HK-2 (cell line): Measurements from ENCODE around the gene RNU1-4.
A peak's percentile ranks its signal among the peaks of the same experiment; 100 is the strongest.
"Not testable (repeated sequence)": the region's sequence is repeated elsewhere in the genome, so short reads cannot be mapped to it uniquely, and the experiment has no call there.

ENCODE experiments used
- DNase-seq: peaks from one replicate; pipeline ENCODE4 v3.0.0-alpha.2; 2018; ENCODE audit not compliant: unreplicated experiment

RNU1-4 gene

DNA sequence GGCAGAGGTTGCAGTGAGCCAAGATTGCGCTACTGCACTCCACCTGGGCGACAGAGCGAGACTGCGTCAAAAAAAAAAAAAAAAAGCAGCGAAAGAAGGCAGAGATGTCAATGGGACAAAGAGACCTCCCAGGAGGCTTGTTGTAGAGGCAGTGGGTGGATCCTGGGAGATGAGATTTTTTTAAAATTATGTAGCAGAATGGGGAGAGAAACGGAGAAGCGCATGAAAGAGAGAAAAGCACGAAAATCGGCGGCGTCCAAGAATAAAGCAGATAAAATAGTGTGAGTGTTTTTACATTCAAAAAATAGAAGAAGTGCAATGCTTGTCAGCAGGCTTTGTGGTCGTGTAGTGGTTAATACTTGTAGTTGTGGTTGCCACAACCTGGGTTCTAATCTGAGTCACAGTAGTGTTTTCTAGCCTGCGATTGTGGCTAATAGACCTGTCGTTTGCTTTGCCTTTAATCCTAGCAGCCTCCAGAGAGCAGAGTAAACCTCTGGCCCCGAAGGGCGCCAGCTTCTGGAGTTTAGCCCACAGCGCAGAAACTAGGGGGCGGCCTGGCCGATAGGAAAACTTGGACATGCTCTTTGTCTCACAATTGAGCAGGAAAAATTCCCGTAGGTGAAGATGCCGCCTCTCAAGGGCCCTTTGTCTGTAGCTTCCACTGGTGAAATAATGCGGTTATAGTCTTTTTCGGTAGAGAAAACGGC, 11.9 kb upstream of the RNU1-4 start:
- DNase-seq = not testable (repeated sequence)

DNA sequence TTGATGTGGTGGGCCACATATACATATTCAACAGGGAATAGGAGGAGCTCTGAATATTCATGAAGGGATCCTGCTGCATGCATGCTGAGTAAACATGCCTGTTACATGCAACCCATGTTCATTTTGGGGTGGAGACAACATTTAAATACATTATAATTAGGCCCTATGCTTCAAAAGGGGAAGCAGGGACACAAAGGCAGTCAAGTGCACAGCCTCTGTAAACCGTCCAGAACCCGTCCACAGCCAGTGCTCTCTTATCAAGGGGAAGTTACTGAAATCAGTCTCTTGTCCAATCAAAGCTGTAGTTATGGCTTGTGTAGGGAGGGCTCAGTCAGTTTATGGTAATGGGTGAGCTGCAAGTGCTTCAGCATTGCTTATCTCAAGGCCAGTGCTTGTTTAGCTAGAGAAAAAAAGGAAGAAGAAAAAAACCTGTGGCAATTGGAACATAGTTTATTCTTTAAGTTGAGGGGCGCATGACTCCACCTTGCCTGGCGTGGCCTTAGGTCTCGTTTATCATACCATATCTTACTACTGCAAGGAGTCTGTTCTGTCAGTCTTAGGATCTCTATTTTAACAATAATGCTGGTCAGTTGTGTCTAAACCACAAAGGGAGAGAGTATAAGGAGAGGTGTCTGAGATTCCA, 7.9 kb upstream of the RNU1-4 start:
- DNase-seq = not testable (repeated sequence)

DNA sequence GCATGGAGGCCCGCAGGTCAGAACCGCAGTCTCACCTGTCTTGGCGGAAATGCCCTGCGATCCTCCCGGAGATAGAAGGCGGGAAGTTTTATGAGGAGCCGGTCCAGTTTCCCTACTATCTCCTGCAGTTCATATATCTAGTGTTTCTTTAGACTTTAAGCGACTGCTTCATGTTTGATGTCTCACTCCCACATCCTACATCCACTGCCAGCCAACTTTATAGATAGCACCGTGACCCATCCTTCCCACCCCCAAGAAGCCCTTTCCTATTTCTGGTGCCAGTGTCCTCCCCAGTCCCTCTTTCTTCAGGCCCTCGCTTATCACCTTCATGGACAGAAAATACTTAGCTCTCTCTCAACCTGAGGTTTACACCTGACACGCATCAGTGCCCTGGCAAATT, 914 bp downstream of the RNU1-4 start:
- DNase-seq = not testable (repeated sequence)

DNA sequence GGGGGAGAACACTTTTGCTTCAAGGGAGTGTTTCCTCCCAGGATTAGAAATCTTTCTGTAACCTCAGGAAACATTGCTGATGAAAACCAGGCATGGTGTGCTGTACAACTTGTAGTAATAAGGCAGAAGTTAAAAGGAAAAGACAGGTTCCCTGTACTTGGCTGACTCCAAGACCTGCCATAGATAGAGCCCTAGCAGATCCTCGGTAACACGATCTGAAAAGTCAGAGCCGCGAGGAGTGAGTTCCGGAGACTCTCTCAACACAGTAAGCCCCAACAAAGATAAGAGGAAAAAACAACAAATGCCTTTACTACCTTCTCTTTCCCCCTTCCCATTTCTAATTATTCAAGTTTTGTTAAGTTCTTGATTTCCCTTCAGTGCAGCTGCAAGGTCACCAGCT, 7.3 kb downstream of the RNU1-4 start:
- DNase-seq = not testable (repeated sequence)

DNA sequence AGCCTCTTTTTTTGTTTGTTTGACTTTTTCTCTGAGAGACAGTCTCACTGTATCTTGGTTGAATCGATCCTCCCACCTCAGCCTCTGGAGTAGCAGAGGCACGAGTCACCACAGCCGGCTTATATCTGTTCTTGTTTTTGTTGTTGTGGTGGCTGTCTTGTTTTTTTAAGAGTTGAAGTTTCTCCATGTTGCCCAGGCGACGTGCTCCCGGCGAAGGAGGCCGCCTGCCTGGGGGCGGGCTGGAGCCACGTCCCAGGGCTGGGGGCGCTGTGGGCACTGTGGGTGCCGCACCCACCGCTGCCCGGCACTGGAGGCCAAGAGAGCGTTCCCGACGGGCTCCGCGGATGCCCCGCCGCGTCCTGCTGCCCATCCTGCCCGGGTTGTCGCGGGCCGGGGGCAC, 8.4 kb downstream of the RNU1-4 start:
- DNase-seq = not testable (repeated sequence)

DNA sequence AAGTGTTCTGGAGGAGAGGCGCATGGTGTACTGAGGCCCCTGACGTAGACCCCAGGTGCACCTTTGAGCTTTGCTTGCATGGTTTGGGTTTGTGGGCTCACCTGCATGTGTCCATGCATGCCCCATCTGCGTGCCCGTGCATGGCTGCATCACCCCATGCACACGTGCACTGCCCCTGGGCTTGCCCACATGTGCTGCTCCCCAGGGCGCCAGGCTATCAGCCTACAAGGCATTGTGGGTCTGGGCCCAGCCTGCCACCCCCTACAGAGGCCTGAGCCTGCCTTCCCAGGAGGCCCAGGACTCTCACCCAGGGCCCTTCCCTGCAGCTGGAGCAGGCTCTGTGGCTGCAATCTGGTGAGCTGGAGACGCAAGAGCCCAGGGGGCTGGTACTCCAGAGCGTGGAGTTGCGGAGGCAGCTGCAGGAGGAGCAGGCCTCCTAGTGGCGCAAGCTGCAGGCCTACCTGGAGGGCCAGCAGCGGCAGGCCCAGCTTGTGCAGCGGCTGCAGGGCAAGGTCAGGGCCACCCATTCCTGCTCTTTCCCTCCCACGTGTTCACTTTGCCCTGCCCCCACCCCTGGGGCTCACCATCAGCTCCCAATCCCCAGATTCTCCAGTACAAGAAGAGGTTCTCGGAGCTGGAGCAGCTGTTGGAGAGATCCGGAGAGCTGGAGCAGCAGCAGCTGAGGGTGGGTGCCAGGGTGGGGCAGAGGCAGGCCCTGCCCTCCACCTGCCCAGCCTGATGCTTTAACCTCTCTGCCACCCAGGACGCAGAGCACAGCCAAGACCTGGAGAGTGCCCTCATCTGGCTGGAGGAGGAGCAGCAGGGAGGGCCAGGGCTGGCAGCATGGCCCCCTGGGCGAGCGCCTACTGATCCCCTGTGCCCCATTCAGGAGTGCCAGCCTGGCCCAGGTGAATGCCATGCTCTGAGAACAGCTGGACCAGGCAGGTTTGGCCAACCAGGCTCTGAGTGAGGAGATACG, 9.9 kb downstream of the RNU1-4 start:
- DNase-seq = not testable (repeated sequence)

DNA sequence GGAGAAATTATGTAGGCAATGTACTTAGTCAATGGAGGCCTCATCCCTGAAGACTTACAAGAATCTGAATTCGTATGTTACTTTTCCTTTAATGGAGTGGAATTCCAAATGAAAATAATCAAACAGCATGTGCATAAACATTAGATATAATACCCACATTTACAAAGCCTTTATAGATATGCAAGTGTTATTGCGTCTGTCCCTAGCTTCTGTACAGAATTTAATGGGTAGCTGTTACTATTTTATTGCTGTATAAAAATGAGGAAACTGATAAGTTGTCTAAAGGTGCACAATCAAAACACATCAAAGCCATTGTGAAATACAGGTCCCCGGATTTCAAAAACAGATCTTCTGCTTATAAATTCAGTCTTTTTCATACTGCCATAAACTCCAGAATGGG, 12.5 kb downstream of the RNU1-4 start:
- DNase-seq = not testable (repeated sequence)

DNA sequence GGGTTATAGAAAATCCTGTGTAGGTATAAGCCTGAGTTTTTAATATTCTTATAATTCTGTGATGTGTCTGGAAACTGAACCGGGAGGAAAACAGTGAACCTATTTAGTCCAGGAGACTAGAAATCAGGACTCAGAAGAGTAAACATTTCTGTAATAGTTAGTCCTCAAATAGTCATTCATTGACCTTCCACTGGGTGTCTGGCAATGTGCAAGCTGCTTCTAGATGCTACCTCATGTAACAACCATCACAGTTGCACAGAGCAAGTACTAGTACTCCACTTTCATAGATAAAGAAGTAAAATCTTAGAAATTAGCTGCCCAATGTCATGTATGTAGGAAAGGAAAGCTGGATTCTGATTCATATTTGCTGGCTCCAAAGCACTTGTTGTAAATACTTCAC, 15.1 kb downstream of the RNU1-4 start:
- not testable (repeated sequence) for DNase-seq

DNA sequence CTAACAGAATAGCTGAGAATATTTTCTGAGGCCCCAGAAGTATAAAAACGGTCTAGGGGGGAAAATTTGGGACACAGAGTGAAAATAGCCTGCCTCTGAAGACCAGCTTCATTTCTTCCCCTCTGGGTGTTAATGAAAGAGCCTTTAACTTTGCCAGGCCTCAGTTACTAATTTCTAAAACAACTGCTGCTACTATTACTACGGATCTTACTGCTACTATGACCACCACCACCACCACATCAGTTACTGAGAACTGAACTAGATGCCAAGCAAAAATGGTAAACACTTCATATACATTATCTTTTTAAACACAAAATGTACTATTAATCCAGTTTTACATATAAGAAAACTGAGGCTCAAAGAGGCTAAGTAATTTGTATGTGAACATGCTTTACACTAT, 15.6 kb downstream of the RNU1-4 start:
- DNase-seq = not testable (repeated sequence)

DNA sequence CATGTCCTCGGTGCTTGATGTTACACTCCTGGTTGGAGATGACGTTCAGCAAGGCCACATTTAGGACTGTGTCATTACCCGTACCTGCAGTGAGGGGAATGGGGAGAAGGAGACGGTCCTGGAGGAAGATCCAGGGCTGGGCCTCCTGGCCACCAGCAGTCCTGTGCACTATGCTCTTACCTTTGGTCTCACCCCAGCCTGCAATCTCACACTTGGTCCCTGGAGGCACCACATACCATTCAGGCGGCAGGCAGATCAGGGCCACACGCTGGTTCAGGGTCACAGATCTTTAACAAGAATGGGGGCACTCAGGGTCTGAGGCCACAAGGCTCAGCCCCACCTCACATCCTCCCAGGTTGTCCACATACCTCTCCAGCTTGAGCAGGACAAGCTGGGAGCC, 17.3 kb downstream of the RNU1-4 start:
- DNase-seq = not testable (repeated sequence)

DNA sequence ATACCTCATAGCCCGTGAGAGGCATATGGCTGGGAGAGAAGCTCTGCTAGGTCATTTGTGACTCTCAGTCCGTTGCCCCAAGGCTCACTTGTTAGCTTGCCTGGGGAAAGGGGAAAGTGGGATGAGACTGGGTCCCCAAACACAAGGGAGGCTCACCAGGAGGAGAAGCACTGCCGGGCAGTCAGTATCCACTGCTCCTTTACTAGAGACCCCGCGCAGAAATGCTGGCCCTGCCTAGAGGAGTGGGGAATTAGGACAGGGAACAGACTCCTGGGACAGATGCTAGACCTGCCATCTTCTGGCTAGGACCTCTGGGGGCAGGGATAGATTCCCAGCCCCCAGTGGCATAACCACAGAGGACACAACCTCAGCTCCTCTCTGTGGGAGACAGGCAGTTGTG, 17.7 kb downstream of the RNU1-4 start:
- not testable (repeated sequence) for DNase-seq

DNA sequence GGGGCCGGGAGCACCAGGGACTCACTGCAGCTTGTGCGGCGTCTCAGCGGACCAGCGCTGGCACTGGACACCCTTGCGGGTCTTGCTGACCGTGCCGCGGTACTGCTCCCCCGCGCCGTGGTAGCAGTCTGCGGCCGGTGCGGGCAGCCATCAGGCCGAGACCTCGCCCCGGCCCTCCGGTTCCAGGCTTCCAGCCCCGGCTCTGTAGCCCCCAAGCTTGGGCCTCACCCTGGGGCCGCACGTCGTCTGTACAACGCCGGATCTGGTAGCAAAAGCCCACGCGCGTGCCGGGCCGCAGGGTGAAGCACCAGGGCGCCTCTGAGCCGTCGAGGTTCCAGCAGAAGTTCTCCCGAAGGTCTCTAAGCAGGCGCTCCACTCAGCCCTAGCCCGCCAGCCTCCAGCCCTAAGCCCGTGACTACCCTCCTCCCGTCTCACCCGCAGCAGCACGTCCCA, 18.8 kb downstream of the RNU1-4 start:
- DNase-seq = not testable (repeated sequence)

DNA sequence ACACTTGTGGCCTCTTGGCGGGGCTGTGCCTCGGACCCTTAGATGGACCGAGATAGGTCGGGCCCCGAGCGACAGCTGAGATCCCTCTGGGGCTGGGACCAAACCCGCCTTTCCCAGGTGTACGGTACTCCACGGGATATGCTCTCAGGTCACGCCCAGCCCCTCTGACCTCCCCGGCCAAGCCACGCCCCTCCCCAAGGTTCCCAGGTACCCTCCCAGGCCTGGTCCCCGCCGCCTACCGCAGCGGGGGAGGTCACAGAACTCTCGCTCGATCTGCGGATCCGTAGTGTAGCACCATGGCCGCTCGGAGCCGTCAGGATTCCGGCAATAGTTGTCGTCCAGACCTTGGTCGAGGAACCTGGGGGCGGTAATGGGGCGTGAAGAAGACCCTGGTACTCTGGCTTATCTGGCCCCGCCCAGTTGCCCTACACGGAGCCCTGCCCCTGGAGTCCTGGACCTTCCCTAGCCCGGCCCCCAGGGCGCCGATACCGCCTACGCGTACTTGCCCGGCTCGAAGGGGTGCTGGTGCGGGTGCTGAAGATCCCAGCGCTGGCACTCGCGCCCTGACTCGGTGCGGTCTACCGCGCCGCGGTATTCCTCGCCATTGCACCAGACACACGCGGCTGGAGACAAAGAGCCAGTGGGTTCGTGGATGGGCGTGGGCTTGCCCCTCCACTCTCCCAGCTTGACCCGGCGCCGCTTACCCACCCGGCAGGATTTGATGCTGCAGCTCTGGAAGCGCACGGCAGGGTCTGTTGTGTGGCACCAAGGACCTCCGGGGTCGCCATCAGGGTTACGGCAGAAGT, 19.5 kb downstream of the RNU1-4 start:
- DNase-seq = not testable (repeated sequence)

DNA sequence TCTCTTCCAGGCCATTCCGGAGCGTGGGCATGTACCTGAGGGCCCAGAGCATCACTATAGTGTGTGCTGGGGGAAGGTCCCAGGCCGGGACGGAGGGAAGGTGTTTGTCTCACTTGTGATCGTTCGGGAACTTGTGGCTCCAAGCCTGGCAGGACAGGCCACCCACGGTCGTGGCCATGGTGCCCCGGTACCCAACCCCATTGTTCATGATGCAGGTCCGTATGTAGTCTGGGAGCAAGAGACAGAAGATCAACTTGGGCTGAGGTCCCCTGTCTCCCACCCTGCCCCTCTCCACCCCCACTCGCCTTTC, 20.1 kb downstream of the RNU1-4 start:
- not testable (repeated sequence) for DNase-seq

DNA sequence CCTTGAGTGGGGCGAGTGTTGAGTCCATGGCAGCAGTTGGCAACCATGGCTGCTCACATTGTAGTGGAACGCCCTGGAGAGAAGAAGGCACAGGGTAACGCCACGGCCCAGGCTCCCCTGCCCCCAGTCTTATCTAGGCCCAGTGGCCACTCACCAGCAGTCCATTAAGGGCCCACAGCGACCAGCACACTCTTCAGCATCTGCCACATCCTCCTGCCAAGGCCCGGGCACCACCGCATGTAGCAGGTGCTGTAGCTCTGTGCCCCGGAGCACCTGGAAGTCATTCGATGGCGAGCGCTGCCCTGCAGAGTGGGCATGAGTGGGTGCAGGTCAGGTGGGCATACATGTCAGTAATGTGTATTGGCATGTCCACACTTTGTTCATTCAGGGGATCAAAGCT, 20.5 kb downstream of the RNU1-4 start:
- not testable (repeated sequence) for DNase-seq

DNA sequence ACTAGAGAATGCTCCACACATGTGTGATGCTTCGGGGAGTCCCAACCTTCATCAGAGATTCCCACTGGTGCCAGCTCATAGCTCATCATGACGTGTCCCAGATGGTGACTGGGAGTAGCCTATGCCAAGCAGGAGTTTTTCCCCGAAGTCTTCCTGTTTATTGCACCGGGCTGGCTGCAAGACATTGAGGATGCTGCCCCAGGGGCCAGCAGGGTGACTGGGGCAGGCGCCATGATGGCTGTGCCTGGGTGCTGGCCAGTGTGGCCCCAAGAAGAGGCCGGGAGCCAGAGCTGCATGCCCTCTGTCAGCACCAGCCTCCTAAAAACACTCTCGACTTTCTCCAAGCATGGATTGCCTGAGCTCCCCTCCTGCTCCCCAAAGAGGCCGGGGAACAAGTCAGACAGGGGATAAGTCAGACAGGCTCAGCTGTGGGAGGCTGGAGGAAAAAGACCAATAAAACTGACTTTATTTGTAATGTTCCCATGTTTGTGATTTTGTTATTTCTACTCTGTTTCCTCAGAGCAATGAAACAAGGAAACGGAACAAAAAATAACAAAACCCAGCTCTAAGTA, 24.0 kb downstream of the RNU1-4 start:
- peak; percentile 76 for DNase-seq

DNA sequence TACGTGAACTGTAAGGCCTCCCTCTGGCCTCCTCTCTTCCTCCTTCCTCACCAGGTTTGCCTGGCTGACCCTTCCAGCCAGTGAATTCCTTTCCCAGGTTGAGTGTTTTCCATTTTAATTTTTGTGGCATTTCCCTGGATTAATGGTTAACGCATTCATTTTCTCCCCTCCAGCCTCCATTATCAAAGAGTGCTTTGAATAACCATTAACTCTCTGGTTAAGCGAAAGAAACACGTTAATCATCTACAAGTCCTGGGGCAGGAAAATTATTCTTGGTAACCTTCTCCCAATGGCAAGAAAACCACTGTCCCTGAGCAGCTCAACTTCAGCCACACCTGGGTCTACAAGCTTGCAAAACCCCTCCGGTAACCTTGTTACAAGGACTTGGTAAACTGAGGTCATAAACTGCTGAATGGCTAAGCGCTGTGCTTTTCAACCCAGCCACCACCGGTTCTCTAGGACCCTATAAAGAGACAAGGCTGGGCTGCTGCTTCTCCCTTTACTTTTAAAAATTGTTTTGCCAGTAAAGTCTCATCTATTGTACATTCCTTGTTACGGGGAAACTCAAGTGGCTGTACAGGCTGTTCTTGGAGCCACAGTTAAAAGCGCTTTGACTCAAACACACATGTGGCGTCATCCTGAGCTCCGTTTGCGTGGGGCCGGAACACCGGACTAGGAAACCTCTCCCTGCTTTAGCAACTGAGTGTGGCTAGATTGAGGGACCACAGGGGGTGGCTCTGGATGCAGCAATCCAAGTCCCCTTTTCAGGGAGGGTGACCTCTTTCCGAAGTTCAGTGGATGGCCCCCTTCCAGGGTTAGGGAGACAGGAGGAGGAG, 24.7 kb downstream of the RNU1-4 start:
- peak; percentile 67 for DNase-seq

DNA sequence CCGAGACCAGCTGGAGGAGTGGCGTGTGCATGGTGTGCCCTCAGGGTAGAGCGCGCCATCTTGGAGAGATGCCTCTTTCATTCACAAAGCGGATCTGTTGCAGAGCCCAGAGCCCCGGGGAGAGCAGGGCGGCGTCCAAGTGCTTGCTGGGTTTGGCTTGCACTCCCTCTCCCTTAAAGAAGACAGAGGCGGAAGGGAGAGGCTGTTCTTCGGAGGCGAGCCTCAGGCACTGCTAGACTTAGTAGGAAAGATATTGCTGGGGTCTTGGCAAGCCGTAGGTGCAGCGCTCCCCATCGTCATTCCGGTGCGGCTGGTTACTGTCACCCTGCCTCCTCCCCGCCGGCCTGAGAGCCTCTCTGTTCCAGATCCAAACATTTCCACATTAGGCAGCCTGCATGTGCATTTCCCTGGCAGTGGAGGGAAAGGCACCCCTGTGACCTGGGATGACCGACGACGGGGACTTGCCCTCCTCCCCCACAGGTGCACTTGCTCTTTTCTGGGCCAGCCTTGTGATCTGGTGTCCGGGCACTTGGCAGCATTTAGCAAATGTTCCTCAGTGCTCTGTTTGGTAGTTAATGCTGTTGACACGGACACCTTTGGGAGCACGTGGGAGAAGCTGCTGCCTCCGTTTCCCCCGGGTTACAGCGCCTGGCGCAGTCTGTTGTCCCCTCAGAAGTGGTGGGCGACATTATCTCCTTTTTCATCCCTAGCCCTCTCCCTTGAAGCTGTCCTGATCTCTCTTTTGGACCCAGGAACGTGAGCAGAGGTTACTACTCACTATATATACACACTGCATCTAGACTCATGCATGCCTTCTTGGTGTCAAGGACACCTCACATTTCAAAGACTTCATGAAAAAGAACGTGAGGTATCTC, 25.7 kb downstream of the RNU1-4 start:
- DNase-seq = not testable (repeated sequence)

DNA sequence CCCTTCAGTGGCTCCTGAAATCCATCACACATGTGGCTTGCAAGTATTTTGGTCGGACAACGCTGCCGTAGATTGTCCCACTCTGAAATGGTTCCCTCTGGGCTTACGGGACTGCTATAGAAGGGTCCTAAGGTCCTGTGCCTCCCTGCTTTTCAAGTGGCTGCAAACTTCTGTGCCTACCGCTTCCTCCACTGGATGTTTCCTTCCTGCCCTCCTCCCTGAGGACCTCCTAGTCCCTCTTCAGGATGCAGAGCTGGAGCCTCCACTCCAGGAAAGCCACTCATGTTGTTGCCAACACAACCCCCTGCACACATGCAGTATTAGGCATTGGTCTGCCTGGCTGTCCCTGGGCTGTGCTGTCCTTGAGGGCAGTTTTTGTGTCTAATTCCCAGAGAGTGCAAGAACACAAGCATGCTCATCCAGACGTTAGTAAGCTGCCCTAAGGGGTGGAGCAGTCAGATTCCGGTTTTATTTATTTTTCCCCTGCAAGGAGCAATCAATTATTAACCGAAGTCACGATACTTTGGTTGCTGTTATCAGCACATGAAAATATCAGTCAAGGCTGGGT, 26.5 kb downstream of the RNU1-4 start:
- peak; percentile 12 for DNase-seq
